GM20000 (cell line): ENCODE results near the gene GSTT4.

Source experiments
- DNase-seq: peaks from one replicate; pipeline ENCODE4 v3.0.0; 2012; ENCODE audit warnings: low spot score
- CTCF ChIP-seq: IDR thresholded peaks from 2 replicates; pipeline ENCODE4 v1.5.1; 2012; ENCODE audit warnings: mild to moderate bottlenecking, control low read depth; ENCODE audit errors: extremely low read depth, missing control alignments

The GSTT4 gene

GRCh38 chr22:24033731-24034130 lies 28.5 kb upstream of the GSTT4 start:
- DNase-seq, result no peak
- no peak for TF ChIP-seq CTCF

- TF ChIP-seq CTCF, result no peak
- no peak for DNase-seq
These were observed 25.0 kb upstream of the GSTT4 start for GRCh38 chr22:24030186-24030702.

GRCh38 chr22:24029304-24029703 lies 24.1 kb upstream of the GSTT4 start:
- DNase-seq, result no peak
- no peak for TF ChIP-seq CTCF

- DNase-seq, result no peak
These were observed 23.3 kb upstream of the GSTT4 start for GRCh38 chr22:24028533-24028932.

GRCh38 chr22:24027991-24028390 lies 22.7 kb upstream of the GSTT4 start:
- no peak for DNase-seq
- TF ChIP-seq CTCF, result no peak

More at GRCh38 chr22:24028533-24028932, 23.3 kb upstream of the GSTT4 start:
- no peak for TF ChIP-seq CTCF

- no peak for TF ChIP-seq CTCF
- no peak for DNase-seq
These were observed 22.2 kb upstream of the GSTT4 start for GRCh38 chr22:24027389-24027975.

- DNase-seq, result no peak
- TF ChIP-seq CTCF, result no peak
These were observed 21.5 kb upstream of the GSTT4 start for GRCh38 chr22:24026733-24027132.
